EH (cell line): Measurements from ENCODE around the gene TMEM44.

ENCODE experiments used
- DNase-seq: peaks from one replicate; pipeline ENCODE4 v3.0.0-alpha.2; 2015; ENCODE audit warnings: low read depth

The TMEM44 gene, protein sequence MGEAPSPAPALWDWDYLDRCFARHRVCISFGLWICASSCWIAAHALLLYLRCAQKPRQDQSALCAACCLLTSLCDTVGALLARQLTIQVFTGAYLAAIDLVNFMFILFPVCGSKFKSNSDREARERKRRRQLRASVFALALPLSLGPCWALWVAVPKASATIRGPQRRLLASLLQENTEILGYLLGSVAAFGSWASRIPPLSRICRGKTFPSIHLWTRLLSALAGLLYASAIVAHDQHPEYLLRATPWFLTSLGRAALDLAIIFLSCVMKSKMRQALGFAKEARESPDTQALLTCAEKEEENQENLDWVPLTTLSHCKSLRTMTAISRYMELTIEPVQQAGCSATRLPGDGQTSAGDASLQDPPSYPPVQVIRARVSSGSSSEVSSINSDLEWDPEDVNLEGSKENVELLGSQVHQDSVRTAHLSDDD

GRCh38 chr3:194633349-194634004, at the start of gene TMEM44:
TSS of gene TMEM44 (minus strand) at chr3:194633419. CDS start at chr3:194633215, 204 bp downstream.
- DNase-seq: peak; percentile 87

GRCh38 chr3:194682694-194683310, 49.6 kb upstream of the TMEM44 start:
- peak; percentile 91 for DNase-seq

DNA sequence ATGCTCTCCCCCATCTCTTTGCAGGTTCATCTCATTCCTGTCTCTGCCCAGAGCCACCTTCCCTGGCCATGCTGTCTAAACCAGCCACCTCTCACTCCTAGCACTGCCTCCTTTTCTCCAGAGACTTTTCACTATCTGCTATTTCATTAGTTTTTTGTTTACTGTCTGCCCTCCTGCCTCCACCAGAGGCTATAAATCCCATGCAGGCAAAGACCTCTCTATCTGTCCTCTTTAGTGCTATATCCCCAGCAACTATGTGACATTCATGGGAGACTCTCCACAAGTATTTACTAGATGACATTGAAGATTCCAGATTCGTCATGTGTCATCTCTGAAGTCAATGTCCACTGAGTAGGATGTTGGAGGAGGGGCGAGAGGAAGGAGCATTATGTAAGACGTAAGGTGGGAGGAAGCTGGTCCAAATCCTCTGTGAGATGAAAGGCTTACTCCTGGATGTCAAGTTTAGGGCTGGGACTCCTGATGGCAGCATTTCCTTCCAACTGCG, 49.0 kb upstream of the TMEM44 start:
- DNase-seq: no peak

DNA sequence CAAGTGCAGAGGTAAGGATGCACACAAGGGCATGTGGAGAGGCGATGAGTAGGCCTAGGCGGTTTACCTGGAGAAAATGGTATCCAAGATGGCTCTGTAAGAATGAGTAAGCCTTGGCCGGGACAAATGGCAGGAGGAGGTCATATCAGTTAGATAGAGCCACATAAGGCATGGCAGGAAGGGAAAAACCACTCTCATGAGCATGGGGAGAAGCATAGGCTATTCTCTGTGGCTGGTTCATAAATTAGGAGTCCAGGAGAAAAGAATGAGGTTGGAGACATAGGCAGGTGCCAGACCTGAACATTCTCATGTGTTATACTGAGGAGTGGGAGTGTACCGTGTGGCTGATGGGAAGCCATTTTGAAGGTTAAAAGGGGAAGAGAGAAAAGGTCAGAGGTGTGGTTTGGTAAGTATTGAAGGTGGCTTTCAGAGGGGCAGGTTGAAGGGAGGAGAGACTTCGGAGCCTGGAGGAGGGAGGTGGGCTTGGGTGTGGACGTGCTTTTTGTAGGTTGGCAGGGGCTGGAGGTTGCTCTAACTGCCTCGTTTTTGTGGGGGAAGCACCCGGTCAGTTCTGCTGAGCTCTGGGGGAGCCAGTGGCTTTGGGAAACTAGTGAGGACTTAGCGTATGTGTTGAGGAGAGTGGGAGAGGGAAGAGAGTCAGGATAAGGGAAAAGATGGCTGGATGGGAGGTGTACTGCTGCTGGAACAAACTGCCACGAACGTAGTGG, 47.8 kb upstream of the TMEM44 start:
- DNase-seq: no peak

DNA sequence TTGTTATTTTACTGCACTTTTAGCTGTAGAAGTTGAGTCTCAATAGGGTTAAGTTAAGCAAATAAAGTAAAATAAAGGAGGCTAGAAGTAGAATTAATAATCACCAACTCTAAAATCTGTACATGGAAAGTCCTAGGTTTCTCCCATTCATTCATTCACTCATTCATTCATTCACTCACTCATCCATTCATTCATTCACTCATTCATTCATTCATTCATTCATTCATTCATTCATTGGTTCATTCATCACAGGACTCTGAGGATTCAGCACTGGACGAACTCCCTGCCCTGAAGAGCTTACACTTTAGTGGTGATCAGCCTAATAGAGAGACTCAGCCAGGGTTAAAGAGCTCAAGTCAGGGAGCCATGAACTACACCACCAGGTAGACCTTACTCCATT, 43.3 kb upstream of the TMEM44 start:
- DNase-seq: no peak

GRCh38 chr3:194675680-194676079, 42.5 kb upstream of the TMEM44 start:
- no peak for DNase-seq

DNA sequence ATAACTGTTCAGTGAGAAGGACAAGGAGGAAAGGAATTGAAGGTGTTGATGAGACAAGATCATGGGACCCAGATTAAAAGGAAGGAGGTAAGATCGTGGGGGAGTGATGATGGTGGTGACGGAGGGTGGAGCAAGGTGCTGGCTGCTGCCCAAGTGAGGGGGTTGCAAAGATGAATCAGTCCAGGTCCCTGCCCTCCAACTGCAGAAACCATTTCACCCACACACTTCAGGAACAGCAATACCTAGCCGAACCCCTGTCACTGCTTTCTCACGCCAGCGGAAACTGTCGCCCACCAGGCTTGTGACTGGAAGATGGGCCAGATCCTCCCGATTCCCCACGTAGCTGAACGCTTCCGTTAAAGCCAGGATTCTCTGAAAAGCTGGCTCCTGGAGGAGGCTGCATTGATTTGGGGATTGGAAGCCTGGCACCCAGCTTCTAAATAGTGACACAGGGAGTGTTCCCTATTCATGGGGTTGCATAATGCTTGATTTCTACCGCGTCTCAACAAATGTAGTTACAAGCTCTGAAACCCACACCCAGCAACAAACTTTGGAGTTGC, 41.9 kb upstream of the TMEM44 start:
- no peak for DNase-seq

DNA sequence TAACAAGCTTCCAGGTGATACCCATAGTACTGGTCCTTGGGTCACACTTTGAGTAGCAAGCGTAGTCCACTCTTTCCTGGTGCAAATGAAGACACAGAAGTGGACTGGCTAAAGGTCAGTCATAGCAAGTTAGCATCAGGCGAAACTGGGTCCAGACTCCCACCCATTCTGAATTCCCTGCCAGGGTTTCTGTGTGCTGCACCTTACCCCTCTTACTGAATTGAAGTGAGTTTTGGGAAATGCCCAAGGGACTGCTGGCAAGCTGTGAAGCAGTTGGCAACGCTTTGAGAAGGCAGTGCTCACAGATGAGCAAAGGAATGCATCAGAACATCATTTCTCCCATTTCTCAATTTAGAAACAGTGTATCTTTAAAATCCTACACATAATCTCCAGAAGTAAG, 40.5 kb upstream of the TMEM44 start:
- DNase-seq: no peak

GRCh38 chr3:194672876-194673275, 39.7 kb upstream of the TMEM44 start:
- DNase-seq: peak; percentile 7

GRCh38 chr3:194671900-194672808, 38.9 kb upstream of the TMEM44 start, which contains the start of gene LSG1:
TSS of gene LSG1 (minus strand) at chr3:194672191. CDS start at chr3:194672162, 29 bp downstream.
- DNase-seq: peak; percentile 93

DNA sequence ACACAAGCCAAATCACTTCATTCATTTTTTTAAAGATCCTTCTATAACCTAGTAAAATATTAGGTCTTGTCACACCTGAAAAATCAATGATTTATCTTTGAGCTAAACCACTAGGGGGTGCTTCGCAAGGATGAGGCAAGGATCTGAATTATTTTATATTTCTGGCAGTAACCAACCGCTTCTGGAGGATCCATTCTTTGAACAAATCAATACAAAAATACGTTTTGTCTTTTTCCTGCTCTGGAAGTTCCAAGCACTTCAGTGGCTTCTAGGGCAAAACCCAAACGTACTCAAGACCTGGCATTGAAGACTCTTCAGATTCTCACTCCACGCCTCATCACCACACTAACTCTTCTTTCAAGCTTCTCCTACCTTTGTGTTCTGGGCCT, 38.3 kb upstream of the TMEM44 start:
- peak; percentile 53 for DNase-seq

GRCh38 chr3:194667363-194667762, 34.1 kb upstream of the TMEM44 start:
- no peak for DNase-seq

DNA sequence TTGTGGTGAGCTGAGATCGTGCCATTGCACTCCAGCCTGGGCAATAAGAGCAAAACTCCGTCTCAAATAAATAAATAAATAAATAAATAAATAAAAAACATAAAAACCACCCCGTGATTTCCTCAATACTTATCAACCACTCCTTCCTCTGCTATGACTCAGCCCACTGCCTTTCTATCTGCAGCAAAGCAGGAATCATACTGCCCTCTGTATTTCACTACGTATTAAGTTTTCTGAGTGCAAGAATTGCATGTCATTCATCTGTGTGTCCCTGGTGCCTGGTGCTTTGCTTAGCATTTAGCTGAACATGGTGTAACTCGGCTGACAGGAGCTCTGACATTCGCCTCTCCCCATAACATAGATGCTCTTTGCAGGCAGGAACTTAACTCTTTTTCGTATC, 31.6 kb upstream of the TMEM44 start:
- DNase-seq: no peak

DNA sequence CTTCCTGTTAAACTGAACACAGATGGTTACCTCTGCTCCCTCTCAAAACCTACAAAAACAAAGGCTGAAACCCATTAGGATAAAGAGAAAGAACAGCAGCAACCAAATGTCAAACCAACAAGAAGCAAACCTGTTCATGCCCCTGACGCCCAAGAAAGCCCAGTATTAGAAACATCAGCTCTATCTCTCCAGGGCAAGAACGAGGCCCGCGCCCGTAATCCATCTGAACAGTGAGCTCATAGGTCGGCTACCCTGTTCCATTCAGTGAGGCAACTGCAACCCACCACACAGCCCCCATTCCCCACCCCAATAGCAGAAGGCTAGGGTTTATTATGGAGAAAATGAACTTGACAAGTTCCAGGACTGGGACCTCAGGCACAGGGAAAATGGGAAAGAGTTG, 28.7 kb upstream of the TMEM44 start:
- no peak for DNase-seq

- DNase-seq: no peak
Observed at GRCh38 chr3:194661374-194661773, 28.2 kb upstream of the TMEM44 start.

GRCh38 chr3:194659778-194660177, 26.6 kb upstream of the TMEM44 start:
- DNase-seq: no peak

DNA sequence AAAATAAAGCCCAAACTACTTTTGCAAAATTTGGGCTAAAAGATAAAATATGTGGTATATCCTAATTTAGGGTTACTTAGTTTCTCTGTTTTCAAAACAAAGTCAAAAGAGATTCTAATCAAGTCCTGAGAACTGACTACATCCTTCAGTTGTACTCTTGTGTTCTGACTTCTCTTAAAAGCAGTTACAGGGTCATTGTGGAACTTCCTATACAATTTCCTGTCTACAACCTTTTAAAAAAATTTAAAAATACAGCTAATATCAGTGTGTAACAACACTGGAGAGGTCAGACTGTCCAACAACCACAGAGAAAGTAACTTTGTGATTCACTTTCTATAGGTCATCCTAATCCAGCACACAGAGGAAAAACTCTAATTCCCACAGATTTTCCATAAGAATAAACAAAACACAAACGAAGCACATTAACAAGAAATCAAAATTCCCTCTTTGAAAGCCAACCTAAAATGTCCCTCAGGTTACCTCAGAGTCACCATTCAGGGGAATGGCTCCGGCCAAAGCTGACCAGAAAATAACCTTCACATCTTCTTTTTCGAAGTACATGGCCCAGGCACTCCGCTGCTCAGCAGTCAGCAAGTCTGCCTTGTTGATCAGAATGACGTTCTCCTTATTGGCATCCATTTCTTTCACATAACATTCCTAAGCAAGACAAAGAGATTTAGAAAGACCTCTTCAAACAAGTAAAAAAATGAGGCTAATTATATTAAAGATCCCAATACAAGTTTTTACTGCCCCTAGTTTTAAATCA, 25.4 kb upstream of the TMEM44 start:
- no peak for DNase-seq

DNA sequence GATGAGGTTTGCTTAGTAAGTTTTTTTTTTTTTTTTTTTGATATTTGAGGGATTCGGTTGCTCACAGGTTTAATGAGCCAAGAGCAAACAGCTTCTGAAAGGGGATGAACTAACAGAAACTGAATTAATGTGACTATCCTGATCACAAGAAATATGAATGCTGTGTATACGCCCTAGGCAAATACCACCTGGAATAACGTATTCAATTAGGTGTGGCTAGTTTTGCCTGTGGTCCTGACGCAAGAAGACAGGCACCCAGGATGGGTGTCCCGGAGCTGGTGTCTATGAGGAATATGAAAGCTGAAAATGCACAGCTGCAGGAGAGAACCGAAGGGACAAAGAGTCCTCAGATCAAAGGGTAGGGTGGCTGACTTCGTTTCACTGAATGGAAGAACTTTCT, 24.2 kb upstream of the TMEM44 start:
- no peak for DNase-seq

DNA sequence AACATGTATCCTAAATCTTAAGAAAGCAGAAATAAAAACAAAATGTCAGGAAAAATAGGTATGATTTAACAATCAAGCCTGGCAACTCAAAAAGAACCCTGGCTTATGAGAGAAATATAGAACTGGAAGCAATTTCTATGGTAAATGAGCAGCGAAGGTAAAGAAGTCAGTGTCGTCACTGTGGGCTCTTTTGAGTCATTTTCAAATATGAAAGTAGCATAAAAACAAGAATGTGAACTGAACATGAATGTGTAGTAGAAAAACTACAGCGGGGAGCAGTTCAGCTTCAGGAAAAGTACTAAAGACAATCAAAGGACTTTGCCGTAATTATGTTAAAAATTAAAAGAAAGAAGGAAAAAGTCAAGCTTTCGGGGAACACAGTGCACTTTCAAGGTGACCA, 21.2 kb upstream of the TMEM44 start:
- no peak for DNase-seq

- DNase-seq: no peak
Observed at GRCh38 chr3:194647747-194648146, 14.5 kb upstream of the TMEM44 start.
